K562 (cell line): Measurements from ENCODE around the gene CD164L2. TPM values are rescaled to one million over a fixed set of nuclear protein-coding genes. Genes with fewer than 3 reads are reported as not detected.

Source experiments
- ATAC-seq: fragments of 200-7000 bp; cut with Tn5 transposase; 3 replicates; pipeline ENCODE4 v1.9.1; 2020; ENCODE audit warnings: moderate library complexity
- BruUV-seq: library from RNA; stranded (reverse); fragments of 400-500 nt; replicated peaks from 2 replicates; lab custom pipeline; 2021; lab: Mats Ljungman, UMichigan
- CTCF ChIA-PET: fragments of 300-600 bp; formaldehyde crosslinking; extraction: SDS; loops from one replicate; lab custom pipeline; 2021; ENCODE audit warnings: low intra/inter-chr PET ratio; lab: Yijun Ruan, JAX
- POLR2A ChIA-PET: fragments of 300-600, 350-650 bp; sonication (Branson Sonifier 250); formaldehyde crosslinking; extraction: SDS; loops from one replicate; lab custom pipeline; 2021; ENCODE audit warnings: antibody characterized with exemption, inconsistent platforms; lab: Yijun Ruan, JAX
- DNase-seq, 4 experiments: peaks; one replicate each; pipeline versions ENCODE4 v3.0.0 to v3.0.0-alpha.2; 2011 to 2018; ENCODE audit warnings: low spot score in 3 of 4, mixed read lengths in 3 of 4; ENCODE audit errors: extremely low read depth in 1 of 4
- FAIRE-seq: peaks from 2 replicates; lab custom pipeline; 2011; peaks lifted over from hg19 to GRCh38; lab: Jason Lieb, UNC
- H2AFZ ChIP-seq: 2 replicates; pipeline ENCODE4 v1.6.0; 2011; ENCODE audit warnings: low read depth, low read length, control low read depth, inconsistent platforms
- H3K27ac ChIP-seq: fragments of 200-600 bp; 3 replicates; pipeline ENCODE4 v1.8.0; 2011; ENCODE audit warnings: low read depth, mild to moderate bottlenecking, control low read depth, inconsistent platforms, low read length, moderate library complexity, mixed read lengths; ENCODE audit errors: extremely low read depth
- H3K27me3 ChIP-seq, 2 experiments: fragments of 300-600 bp in 1 of 2; 2 replicates in 1 of 2; 3 replicates in 1 of 2; pipeline versions ENCODE4 v1.6.0 to v1.8.0; 2011; ENCODE audit warnings: inconsistent platforms in 2 of 2, low read length in 2 of 2, mild to moderate bottlenecking in 1 of 2, mixed read lengths in 1 of 2, moderate library complexity in 1 of 2; ENCODE audit not compliant: control insufficient read depth in 2 of 2, insufficient read depth in 2 of 2
- H3K36me3 ChIP-seq: fragments of 300-600 bp; 3 replicates; pipeline ENCODE4 v1.8.0; 2011; ENCODE audit warnings: mild to moderate bottlenecking, low read length, inconsistent platforms; ENCODE audit not compliant: control insufficient read depth, insufficient read depth
- H3K4me1 ChIP-seq, 2 experiments: fragments of 200-600 bp in 1 of 2; replicated peaks in 1 of 2; 2 replicates in 1 of 2; 3 replicates in 1 of 2; pipeline versions ENCODE4 v1.5.1 to v1.8.0; 2011; ENCODE audit warnings: inconsistent platforms in 2 of 2, low read length in 2 of 2, mild to moderate bottlenecking in 1 of 2, mixed read lengths in 1 of 2, moderate library complexity in 1 of 2; ENCODE audit not compliant: control insufficient read depth in 2 of 2, insufficient read depth in 2 of 2
- H3K4me2 ChIP-seq: 2 replicates; pipeline ENCODE4 v1.6.1; 2011; ENCODE audit warnings: low read length, control low read depth, inconsistent platforms, mixed read lengths; ENCODE audit not compliant: insufficient read depth
- H3K4me3 ChIP-seq: fragments of 200-600 bp; sonication (generic), shearing (Covaris generic); 2 replicates; pipeline ENCODE4 v1.5.1; 2016; ENCODE audit warnings: control low read depth, inconsistent platforms
- H3K79me2 ChIP-seq: fragments of 200-600 bp; 3 replicates; pipeline ENCODE4 v1.8.0; 2011; ENCODE audit warnings: low read length, inconsistent platforms; ENCODE audit not compliant: control insufficient read depth, insufficient read depth
- H3K9ac ChIP-seq, 2 experiments: 2 replicates each; pipeline versions ENCODE4 v1.6.0 to v1.6.1; 2011; ENCODE audit warnings: low read depth in 2 of 2, low read length in 2 of 2, control low read depth in 1 of 2, inconsistent platforms in 1 of 2, mild to moderate bottlenecking in 1 of 2, mixed read lengths in 1 of 2; ENCODE audit not compliant: insufficient read depth in 1 of 2
- H3K9me1 ChIP-seq: one replicate; pipeline ENCODE4 v1.6.0; 2011; ENCODE audit warnings: inconsistent platforms, mild to moderate bottlenecking, low read length, moderate library complexity; ENCODE audit not compliant: control insufficient read depth, insufficient read depth
- H3K9me3 ChIP-seq: replicated peaks from 2 replicates; pipeline ENCODE4 v1.5.1; 2011; ENCODE audit warnings: low read depth, low read length, inconsistent platforms; ENCODE audit not compliant: control insufficient read depth, insufficient read depth
- H4K20me1 ChIP-seq: replicated peaks from 2 replicates; pipeline ENCODE4 v1.6.1; 2011; ENCODE audit warnings: low read length, inconsistent platforms, mixed read lengths; ENCODE audit not compliant: control insufficient read depth, insufficient read depth
- CEBPB ChIP-seq: fragments of 450-650 bp; IDR thresholded peaks from 2 replicates; pipeline ENCODE4 v1.6.1; 2016; ENCODE audit warnings: missing genetic modification characterization, missing compliant biosample characterization
- CEBPG ChIP-seq, 3 experiments: fragments of 200-800 bp in 1 of 3; sonication (Bioruptor generic) in 1 of 3; sonication (generic) in 1 of 3; formaldehyde crosslinking in 1 of 3; IDR thresholded peaks in 2 of 3; conservative IDR thresholded peaks in 1 of 3; 2 replicates each; pipeline versions ENCODE4 v1.6.1 to v1.8.0; 2016 to 2022; ENCODE audit warnings: missing compliant biosample characterization in 2 of 3, missing genetic modification characterization in 2 of 3, mild to moderate bottlenecking in 1 of 3, missing genetic modification reagents in 1 of 3
- ETV1 ChIP-seq: fragments of 450-650 bp; conservative IDR thresholded peaks from 2 replicates; pipeline ENCODE4 v1.6.1; 2016; ENCODE audit warnings: missing genetic modification characterization, control low read depth, low read depth, missing compliant biosample characterization
- IFI16 ChIP-seq: fragments of 250-450 bp; sonication (Bioruptor Pico); IDR thresholded peaks from 2 replicates; pipeline ENCODE4 v2.1.2; 2022; ENCODE audit warnings: mild to moderate bottlenecking, inconsistent platforms
- RBM39 ChIP-seq: fragments of 200-400 bp; formaldehyde crosslinking; optimal IDR thresholded peaks from 2 replicates; pipeline ENCODE3; 2018; ENCODE audit warnings: low read depth, low read length
- SMARCA5 ChIP-seq: fragments of 450-650 bp; IDR thresholded peaks from 2 replicates; pipeline ENCODE4 v1.6.1; 2016
- ZNF780A ChIP-seq: fragments of 250-450 bp; sonication (Bioruptor Pico); IDR thresholded peaks from 2 replicates; pipeline ENCODE4 v1.5.0; 2021; ENCODE audit warnings: mild to moderate bottlenecking
- WGBS: fragments of 100-300 bp; shearing (Covaris generic); methylation state at CpG from one replicate; pipeline ENCODE4 v1.1.6; 2016; ENCODE audit warnings: low coverage, mixed read lengths; ENCODE audit not compliant: insufficient coverage; ENCODE audit errors: missing lambda C conversion rate; 5-methylcytosine and 5-hydroxymethylcytosine counted together
- in situ Hi-C: fragments of 300-500 bp; cut with MboI; formaldehyde crosslinking; loops from 4 replicates; pipeline ENCODE4 v1.15.0; 2018; ENCODE audit warnings: inconsistent platforms, mixed read lengths
- intact Hi-C: fragments of 100-400 bp; cut with micrococcal nuclease; formaldehyde crosslinking; loops from 2 replicates; pipeline ENCODE4 v1.14.2; 2022
- polyA plus RNA-seq, 8 experiments: library from polyadenylated mRNA; depleted of rRNA in 4 of 8; stranded (reverse) in 5 of 8; unstranded in 3 of 8; fragments of >200 nt; fragmentation: Nextera tagmentation in 2 of 8; fragmentation: Illumina TruSeq in 1 of 8; extraction: Ambion mirVana in 2 of 8; extraction: Trizol in 1 of 8; gene quantifications; 2 replicates each; pipeline versions ENCODE4 v1.2.1 to v1.2.3, GENCODE V29; 2011 to 2014; ENCODE audit warnings: inconsistent platforms in 1 of 8, missing spikeins in 1 of 8
- total RNA-seq, 7 experiments: library from RNA; depleted of rRNA in 6 of 7; stranded (reverse); fragments of >200 nt in 6 of 7; fragmentation: Illumina TruSeq in 2 of 7; extraction: Trizol in 2 of 7; gene quantifications; 2 replicates each; pipeline versions ENCODE4 v1.2.1 to v1.2.3, GENCODE V29; 2011 to 2021; ENCODE audit warnings: low replicate concordance in 1 of 7

The CD164L2 gene
- total and polyA plus RNA-seq, 9 of the 15 experiments (the other 6 are each of a cell fraction or from before 2014, with no cell fraction given), result 0.08 to 0.92 (median 0.38) TPM; not detected in 1

- Histone ChIP-seq H3K79me2 (no peaks in the 10 kb centered on the region; the same call in 2 of the 3 replicates), H3K27me3 (no peaks in the 10 kb centered on the region), H3K9me1 (no peaks in the 10 kb centered on the region), H2AFZ (no peak overlapping the region), H3K27ac (no peak overlapping the region), H4K20me1 (no peaks in the 10 kb centered on the region), H3K4me3 (no peak overlapping the region), H3K9me3 (no peaks in the 10 kb centered on the region), H3K4me1 (peaks cover 24 to 26% of the 10 kb centered on the region in 2 experiments), H3K9ac (no peak overlapping the region; a peak in 1 of 4 replicates), H3K4me2 (no peak overlapping the region), H3K36me3 (peaks cover 27% of the 10 kb centered on the region; the same call in 2 of the 3 replicates)
- intact Hi-C loops, result no loop called here
- ATAC-seq, result no peak
- BruUV-seq, result no TSS peak
- POLR2A ChIA-PET, result interaction anchor here (0.6 to 4.2 kb wide), 9 partner anchors 10 to 598 kb away, joined by 3 to 23 read pairs (median 4); no protein-coding TSS in a partner anchor
- no peak for DNase-seq
- CTCF ChIA-PET, result no interaction called here
- WGBS, result 42% methylated on average over 5 of the region's 5 CpGs
- no peak for FAIRE-seq
- TF ChIP-seq IFI16 (CRISPR knock-in tag), result no peak
- TF ChIP-seq CEBPB (tag), result peak; percentile 89
- TF ChIP-seq ZNF780A, result no peak
- 0 out of 2 replicates have a peak, but pooled peaks have one; percentile 26 for TF ChIP-seq SMARCA5
- peak; percentile 79 for TF ChIP-seq CEBPG (CRISPR knock-in tag; IDR thresholded peaks at IDR 0.05)
- TF ChIP-seq CEBPG (tag; conservative IDR thresholded peaks at IDR 0.05 in 1 of 2, IDR thresholded peaks at IDR 0.05 in 1 of 2), result 0 out of 4 replicates have a peak, but pooled peaks of 1 of the 2 experiments have one; percentile 34
- TF ChIP-seq RBM39, result peak; percentile 1
- no peak for TF ChIP-seq ETV1
- in situ Hi-C loops, result no loop called here
Measured at GRCh38 chr1:27339213-27339612, 43.9 kb downstream of the CD164L2 start.
